GM12864 (cell line): ENCODE data around the gene HDAC4.

Experiments used
- DNase-seq: peaks from one replicate; pipeline ENCODE4 v3.0.0-alpha.2; 2011; ENCODE audit warnings: low read depth
- H3K4me3 ChIP-seq: 2 replicates; pipeline ENCODE4 v1.5.1; 2011; ENCODE audit warnings: mild to moderate bottlenecking, low read depth, low read length, control low read depth
- TF ChIP-seq, protein P1 (sequence below): IDR thresholded peaks from 2 replicates; pipeline ENCODE4 v1.5.1; 2011; ENCODE audit warnings: low read depth, mild to moderate bottlenecking, moderate library complexity, low read length, control low read depth, inconsistent platforms; ENCODE audit errors: missing control alignments

HDAC4 gene

DNA sequence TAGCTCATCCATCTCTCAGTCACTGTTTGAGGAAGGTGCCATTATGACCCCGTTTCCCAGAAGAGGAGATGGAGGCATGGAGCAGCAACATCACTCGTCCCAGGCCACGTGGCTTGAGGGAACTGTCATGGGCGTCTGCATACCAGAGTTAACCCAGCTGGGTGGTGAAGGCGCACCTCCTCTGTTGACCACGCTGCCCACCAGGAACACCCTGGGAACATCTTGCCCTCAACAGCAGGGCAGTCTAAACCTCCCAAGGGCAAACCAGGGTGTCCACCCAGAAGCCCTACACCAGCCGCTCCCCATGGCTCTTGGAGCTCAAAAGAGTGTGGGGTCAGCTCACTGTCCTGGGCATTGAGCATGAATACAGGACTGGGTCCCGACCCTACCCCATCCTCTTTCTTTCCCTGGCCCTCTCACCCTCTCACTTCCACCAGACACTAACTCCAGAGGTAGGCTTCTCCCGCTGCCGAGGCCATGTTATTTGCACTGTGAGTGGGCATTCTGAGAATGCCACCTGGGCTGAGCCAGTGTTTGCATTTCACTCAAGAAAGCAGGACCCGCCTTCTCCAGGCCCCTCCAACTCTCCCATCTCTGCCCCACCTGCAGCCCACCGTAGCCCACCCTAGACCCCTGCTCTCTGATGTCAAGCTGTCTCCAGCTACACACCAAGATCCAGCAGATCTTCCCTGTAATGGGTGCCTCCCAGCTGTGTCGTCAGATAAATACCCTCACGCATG is 259.6 kb downstream of the HDAC4 start:
- DNase-seq = no peak
- TF ChIP-seq, protein P1, sequence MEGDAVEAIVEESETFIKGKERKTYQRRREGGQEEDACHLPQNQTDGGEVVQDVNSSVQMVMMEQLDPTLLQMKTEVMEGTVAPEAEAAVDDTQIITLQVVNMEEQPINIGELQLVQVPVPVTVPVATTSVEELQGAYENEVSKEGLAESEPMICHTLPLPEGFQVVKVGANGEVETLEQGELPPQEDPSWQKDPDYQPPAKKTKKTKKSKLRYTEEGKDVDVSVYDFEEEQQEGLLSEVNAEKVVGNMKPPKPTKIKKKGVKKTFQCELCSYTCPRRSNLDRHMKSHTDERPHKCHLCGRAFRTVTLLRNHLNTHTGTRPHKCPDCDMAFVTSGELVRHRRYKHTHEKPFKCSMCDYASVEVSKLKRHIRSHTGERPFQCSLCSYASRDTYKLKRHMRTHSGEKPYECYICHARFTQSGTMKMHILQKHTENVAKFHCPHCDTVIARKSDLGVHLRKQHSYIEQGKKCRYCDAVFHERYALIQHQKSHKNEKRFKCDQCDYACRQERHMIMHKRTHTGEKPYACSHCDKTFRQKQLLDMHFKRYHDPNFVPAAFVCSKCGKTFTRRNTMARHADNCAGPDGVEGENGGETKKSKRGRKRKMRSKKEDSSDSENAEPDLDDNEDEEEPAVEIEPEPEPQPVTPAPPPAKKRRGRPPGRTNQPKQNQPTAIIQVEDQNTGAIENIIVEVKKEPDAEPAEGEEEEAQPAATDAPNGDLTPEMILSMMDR = no peak
- H3K4me3 ChIP-seq = no peak overlapping the region

GRCh38 chr2:239140346-239141020 is 260.3 kb downstream of the HDAC4 start:
- TF ChIP-seq, protein P1 = no peak
- no peak for DNase-seq
- no peak overlapping the region for H3K4me3 ChIP-seq

DNA sequence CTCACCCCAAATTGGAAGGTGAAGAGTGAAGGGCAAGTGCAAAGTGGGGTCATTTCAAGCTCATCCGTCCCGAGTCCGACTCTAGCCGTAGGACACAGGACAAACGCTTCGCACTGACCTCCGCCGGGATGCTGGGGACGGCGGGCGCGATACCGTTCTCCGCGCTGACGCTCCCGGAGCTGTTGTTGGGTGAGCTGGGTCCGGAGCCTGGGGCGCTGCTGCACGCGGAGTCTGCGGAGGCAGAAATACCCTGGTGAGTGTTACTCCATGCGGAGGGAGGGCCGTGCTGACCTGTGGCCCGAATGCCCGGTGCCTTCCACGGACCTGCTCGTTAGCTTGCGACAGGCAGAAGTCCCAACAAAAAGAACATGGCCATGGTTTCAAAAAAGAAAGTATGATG is 261.3 kb downstream of the HDAC4 start:
- TF ChIP-seq, protein P1 = no peak
- no peak overlapping the region for H3K4me3 ChIP-seq
- no peak for DNase-seq

DNA sequence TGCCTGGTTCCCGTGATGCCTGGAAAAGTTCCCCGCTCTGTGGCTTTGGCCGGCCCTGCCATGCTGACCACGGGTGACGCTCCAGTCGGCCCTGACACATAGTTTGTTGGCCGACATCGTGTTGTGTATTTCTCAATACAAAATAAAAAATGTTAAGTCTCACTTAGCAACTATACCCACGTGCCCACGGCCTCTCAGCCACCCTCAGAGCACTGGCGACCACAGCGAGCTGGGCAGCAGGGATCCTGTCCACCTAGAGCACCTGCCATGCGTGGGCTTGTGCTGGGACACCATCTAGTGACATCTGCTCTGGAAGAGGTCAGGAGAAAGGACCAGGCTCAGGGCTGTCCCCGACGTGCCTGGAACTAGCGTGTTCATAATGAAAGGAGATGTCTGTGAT is 261.7 kb downstream of the HDAC4 start:
- H3K4me3 ChIP-seq = no peak overlapping the region
- no peak for DNase-seq
- TF ChIP-seq, protein P1 = no peak

- TF ChIP-seq, protein P1 = no peak
- no peak for DNase-seq
- H3K4me3 ChIP-seq = no peak overlapping the region
Measured at GRCh38 chr2:239138610-239139009, 262.2 kb downstream of the HDAC4 start.

GRCh38 chr2:239137898-239138283 is 262.9 kb downstream of the HDAC4 start:
- DNase-seq = no peak
- TF ChIP-seq, protein P1 = no peak
- no peak overlapping the region for H3K4me3 ChIP-seq
